H1 (cell line): ENCODE measurements around the gene NSD2. TPM values are rescaled to one million over a fixed set of nuclear protein-coding genes. Genes with fewer than 3 reads are reported as not detected.

Source experiments
- CTCF ChIA-PET: fragments of 300-600 bp; sonication (Branson Sonifier 250); formaldehyde crosslinking; loops from one replicate; lab custom pipeline; 2021; ENCODE audit not compliant: partially characterized antibody; lab: Charles Lee
- POLR2A ChIA-PET: fragments of 300-600 bp; sonication (Branson Sonifier 250); formaldehyde crosslinking; loops from one replicate; lab custom pipeline; 2021; ENCODE audit warnings: inconsistent platforms; ENCODE audit not compliant: partially characterized antibody; lab: Charles Lee
- DNase-seq, 2 experiments: peaks; one replicate each; pipeline versions ENCODE4 v3.0.0 to v3.0.0-alpha.2; 2010 to 2022; ENCODE audit warnings: low spot score in 2 of 2, low read depth in 1 of 2, mixed read lengths in 1 of 2
- FAIRE-seq: peaks from 2 replicates; lab custom pipeline; 2011; peaks lifted over from hg19 to GRCh38; lab: Jason Lieb, UNC
- H2AFZ ChIP-seq: 2 replicates; pipeline ENCODE4 v1.8.1; 2012; ENCODE audit warnings: low read length, inconsistent platforms
- H2AK5ac ChIP-seq: 2 replicates; pipeline ENCODE4 v1.6.1; 2013; ENCODE audit warnings: low read depth, low read length
- H2BK120ac ChIP-seq: replicated peaks from 2 replicates; pipeline ENCODE3; 2013; ENCODE audit warnings: low read depth, low read length, inconsistent platforms
- H2BK12ac ChIP-seq: 2 replicates; pipeline ENCODE4 v1.6.1; 2013; ENCODE audit warnings: low read depth, low read length
- H2BK15ac ChIP-seq: 2 replicates; pipeline ENCODE4 v1.6.1; 2013; ENCODE audit warnings: low read length
- H2BK20ac ChIP-seq: 2 replicates; pipeline ENCODE4 v1.6.1; 2013; ENCODE audit warnings: low read length
- H2BK5ac ChIP-seq: 2 replicates; pipeline ENCODE4 v1.6.1; 2013; ENCODE audit warnings: low read depth, low read length
- H3K14ac ChIP-seq: 2 replicates; pipeline ENCODE4 v1.6.1; 2013; ENCODE audit warnings: inconsistent platforms; ENCODE audit not compliant: insufficient read length
- H3K18ac ChIP-seq: 2 replicates; pipeline ENCODE4 v1.6.1; 2013; ENCODE audit warnings: low read length; ENCODE audit errors: extremely low read depth
- H3K23ac ChIP-seq: 2 replicates; pipeline ENCODE4 v1.6.1; 2013; ENCODE audit warnings: inconsistent platforms; ENCODE audit not compliant: insufficient read length
- H3K23me2 ChIP-seq: 2 replicates; pipeline ENCODE4 v1.6.1; 2013; ENCODE audit warnings: low read depth, low read length
- H3K27ac ChIP-seq: 2 replicates; pipeline ENCODE4 v1.6.1; 2011; ENCODE audit warnings: low read depth, low read length, inconsistent platforms
- H3K27me3 ChIP-seq, 4 experiments: replicated peaks in 1 of 4; 1 replicate in 1 of 4; 2 replicates in 3 of 4; pipeline versions ENCODE4 v1.6.1 to v1.8.1; 2011 to 2013; ENCODE audit warnings: low read length in 3 of 4, mild to moderate bottlenecking in 3 of 4, inconsistent platforms in 2 of 4, mixed read lengths in 2 of 4, moderate library complexity in 1 of 4; ENCODE audit not compliant: control insufficient read depth in 3 of 4, insufficient read depth in 3 of 4; ENCODE audit errors: extremely low read depth in 1 of 4
- H3K36me3 ChIP-seq, 4 experiments: 2 replicates each; pipeline versions ENCODE4 v1.6.1 to v1.8.1; 2011 to 2013; ENCODE audit warnings: mild to moderate bottlenecking in 4 of 4, low read length in 3 of 4, moderate library complexity in 2 of 4, control low read depth in 1 of 4, inconsistent platforms in 1 of 4; ENCODE audit not compliant: insufficient read depth in 4 of 4, control insufficient read depth in 2 of 4
- H3K4ac ChIP-seq: replicated peaks from 2 replicates; pipeline ENCODE3; 2013; ENCODE audit warnings: low read length, low read depth, mixed read lengths, inconsistent platforms; ENCODE audit not compliant: insufficient read length
- H3K4me1 ChIP-seq, 4 experiments: replicated peaks in 1 of 4; 1 replicate in 1 of 4; 2 replicates in 3 of 4; pipeline versions ENCODE4 v1.6.1 to v1.8.1; 2011 to 2013; ENCODE audit warnings: low read length in 3 of 4, inconsistent platforms in 2 of 4, mixed read lengths in 1 of 4; ENCODE audit not compliant: insufficient read depth in 4 of 4, control insufficient read depth in 3 of 4
- H3K4me2 ChIP-seq, 2 experiments: 2 replicates each; pipeline versions ENCODE4 v1.6.1 to v1.8.1; 2011 to 2013; ENCODE audit warnings: low read depth in 2 of 2, low read length in 2 of 2, control low read depth in 1 of 2, inconsistent platforms in 1 of 2, mild to moderate bottlenecking in 1 of 2; ENCODE audit not compliant: insufficient read depth in 1 of 2
- H3K4me3 ChIP-seq, 4 experiments: fragments of 200-600, 300-600 bp in 1 of 4; sonication (generic), shearing (Covaris generic), sonication (Bioruptor Twin) in 1 of 4; 2 replicates each; pipeline versions ENCODE4 v1.5.1 to v1.8.1; 2011 to 2016; ENCODE audit warnings: low read length in 4 of 4, low read depth in 3 of 4, control low read depth in 2 of 4, inconsistent platforms in 2 of 4, mild to moderate bottlenecking in 2 of 4, mixed read lengths in 1 of 4, moderate library complexity in 1 of 4; ENCODE audit not compliant: insufficient read depth in 2 of 4; ENCODE audit errors: extremely low read depth in 1 of 4
- H3K56ac ChIP-seq: replicated peaks from 2 replicates; pipeline ENCODE3; 2013; ENCODE audit warnings: low read depth, mild to moderate bottlenecking, mixed read lengths, low read length, inconsistent platforms; ENCODE audit not compliant: insufficient read length
- H3K79me1 ChIP-seq: 2 replicates; pipeline ENCODE4 v1.6.1; 2013; ENCODE audit warnings: low read depth, low read length, control low read depth
- H3K79me2 ChIP-seq, 2 experiments: 2 replicates each; pipeline versions ENCODE4 v1.6.1 to v1.8.1; 2012 to 2013; ENCODE audit warnings: low read length in 2 of 2, mild to moderate bottlenecking in 2 of 2, inconsistent platforms in 1 of 2; ENCODE audit not compliant: insufficient read depth in 2 of 2, control insufficient read depth in 1 of 2
- H3K9ac ChIP-seq, 4 experiments: replicated peaks in 1 of 4; 1 replicate in 1 of 4; 2 replicates in 3 of 4; pipeline versions ENCODE4 v1.6.1 to v1.8.1; 2011 to 2013; ENCODE audit warnings: low read depth in 3 of 4, low read length in 3 of 4, control low read depth in 2 of 4, mild to moderate bottlenecking in 2 of 4, moderate library complexity in 2 of 4, inconsistent platforms in 1 of 4; ENCODE audit errors: extremely low read depth in 1 of 4
- H3K9me3 ChIP-seq, 2 experiments: 2 replicates each; pipeline versions ENCODE4 v1.6.1 to v1.8.1; 2012 to 2013; ENCODE audit warnings: mild to moderate bottlenecking in 2 of 2, moderate library complexity in 2 of 2, control low read depth in 1 of 2, inconsistent platforms in 1 of 2, low read depth in 1 of 2, low read length in 1 of 2, mixed read lengths in 1 of 2; ENCODE audit not compliant: insufficient read depth in 2 of 2
- H4K20me1 ChIP-seq, 2 experiments: replicated peaks in 1 of 2; 2 replicates each; pipeline versions ENCODE3 to v1.8.1; 2011 to 2013; ENCODE audit warnings: inconsistent platforms in 2 of 2, low read length in 2 of 2, mild to moderate bottlenecking in 1 of 2; ENCODE audit not compliant: insufficient read depth in 2 of 2, control insufficient read depth in 1 of 2
- H4K5ac ChIP-seq: 2 replicates; pipeline ENCODE4 v1.6.1; 2013; ENCODE audit warnings: low read length, low read depth, mixed read lengths, inconsistent platforms; ENCODE audit not compliant: insufficient read length
- H4K8ac ChIP-seq: 2 replicates; pipeline ENCODE4 v1.8.0; 2013; ENCODE audit warnings: mild to moderate bottlenecking, moderate library complexity, low read length, inconsistent platforms; ENCODE audit not compliant: insufficient read depth; ENCODE audit errors: extremely low read depth
- H4K91ac ChIP-seq: replicated peaks from 2 replicates; pipeline ENCODE3; 2013; ENCODE audit warnings: low read length, mixed read lengths, inconsistent platforms; ENCODE audit not compliant: insufficient read length
- CTBP2 ChIP-seq: IDR thresholded peaks from 2 replicates; pipeline ENCODE4 v1.7.0; 2011; ENCODE audit warnings: borderline replicate concordance, mild to moderate bottlenecking, moderate library complexity, mixed read lengths, low read length; ENCODE audit not compliant: insufficient read depth, insufficient read length
- EGR1 ChIP-seq: IDR thresholded peaks from 2 replicates; pipeline ENCODE4 v1.6.1; 2011; ENCODE audit warnings: low read depth, low read length, borderline replicate concordance
- HDAC2 ChIP-seq, 2 experiments: fragments of 300-600 bp in 1 of 2; sonication (generic) in 1 of 2; IDR thresholded peaks; 2 replicates each; pipeline ENCODE4 v1.6.1; 2011 to 2012; ENCODE audit warnings: low read depth in 2 of 2, low read length in 2 of 2, mild to moderate bottlenecking in 2 of 2, moderate library complexity in 2 of 2, borderline replicate concordance in 1 of 2, inconsistent platforms in 1 of 2
- JUND ChIP-seq: IDR thresholded peaks from 2 replicates; pipeline ENCODE4 v1.6.1; 2011; ENCODE audit warnings: mild to moderate bottlenecking, improper control_type of control experiment, low read length
- KDM1A ChIP-seq: fragments of 200-600, 300-600 bp; sonication (generic); IDR thresholded peaks from 2 replicates; pipeline ENCODE4 v1.7.1; 2016; ENCODE audit warnings: mild to moderate bottlenecking, low read length, borderline replicate concordance
- NANOG ChIP-seq: IDR thresholded peaks from 2 replicates; pipeline ENCODE4 v1.6.1; 2011; ENCODE audit warnings: low read length, low read depth, mild to moderate bottlenecking, inconsistent platforms; ENCODE audit not compliant: insufficient read depth, poor library complexity, severe bottlenecking
- NRF1 ChIP-seq: IDR thresholded peaks from 2 replicates; pipeline ENCODE4 v1.6.1; 2011; ENCODE audit warnings: mild to moderate bottlenecking, low read depth, low read length, improper control_type of control experiment
- TBP ChIP-seq: IDR thresholded peaks from 2 replicates; pipeline ENCODE4 v1.6.1; 2011; ENCODE audit warnings: low read depth, low read length, improper control_type of control experiment
- TEAD4 ChIP-seq: IDR thresholded peaks from 2 replicates; pipeline ENCODE4 v1.6.1; 2012; ENCODE audit warnings: low read depth, low read length, inconsistent platforms, mixed read lengths
- WGBS, 2 experiments: shearing (Covaris generic) in 1 of 2; methylation state at CpG; one replicate each; pipeline versions ENCODE4 v1.1.6 to v1.1.7; 2013 to 2015; ENCODE audit warnings: low lambda C conversion rate in 2 of 2, mixed read lengths in 2 of 2, inconsistent platforms in 1 of 2, low coverage in 1 of 2, missing lambda C conversion rate in 1 of 2; ENCODE audit not compliant: insufficient replicate concordance in 2 of 2, insufficient coverage in 1 of 2, insufficient read length in 1 of 2; ENCODE audit errors: extremely low coverage in 1 of 2, missing lambda C conversion rate in 1 of 2; 5-methylcytosine and 5-hydroxymethylcytosine counted together
- polyA plus RNA-seq, 7 experiments: library from polyadenylated mRNA; depleted of rRNA in 3 of 7; stranded (reverse) in 5 of 7; unstranded in 2 of 7; fragments of >200 nt in 5 of 7; fragments of 200-250 nt in 2 of 7; gene quantifications; 1 replicate in 5 of 7; 2 replicates in 1 of 7; 4 replicates in 1 of 7; pipeline versions ENCODE4 v1.2.1 to v1.2.3, GENCODE V29; 2011 to 2013; ENCODE audit warnings: missing spikeins in 2 of 7, mixed read lengths in 2 of 7
- total RNA-seq: library from RNA; stranded (reverse); fragmentation: NEBNext Ultra II Directional; extraction: Animal tissue kit (Norgen Biotek cat#: 25700); gene quantifications from 2 replicates; pipeline ENCODE4 v1.2.1, GENCODE V29; 2021

The NSD2 gene
- total and polyA plus RNA-seq, 2 of the 8 experiments (the other 6 are each of a cell fraction or from before 2014, with no cell fraction given), result 26.7 to 129 TPM

- no peak overlapping the region for H3K18ac ChIP-seq
- H3K4me3 ChIP-seq, result no peak overlapping the region
- no peak overlapping the region for H2BK5ac ChIP-seq
- no peaks in the 10 kb centered on the region for H3K4me1 ChIP-seq
- no peak overlapping the region for H4K8ac ChIP-seq
- H3K79me2 ChIP-seq, result peaks cover 3 to 56% of the 10 kb centered on the region in 2 experiments; a peak in 2 of 4 replicates
- no peak overlapping the region for H3K4ac ChIP-seq
- H2BK15ac ChIP-seq, result no peak overlapping the region
- H3K56ac ChIP-seq, result no peak overlapping the region
- H3K23me2 ChIP-seq, result no peaks in the 10 kb centered on the region; the same call in 1 of the 2 replicates
- peaks cover 32 to 33% of the 10 kb centered on the region in 2 experiments for H4K20me1 ChIP-seq
- H3K79me1 ChIP-seq, result peaks cover 17% of the 10 kb centered on the region
- H4K91ac ChIP-seq, result no peak overlapping the region
- peak; percentile 53 to 82 for DNase-seq
- no peak overlapping the region for H2BK120ac ChIP-seq
- FAIRE-seq, result peak; percentile 80
- H3K27ac ChIP-seq, result no peak overlapping the region
- H3K14ac ChIP-seq, result no peak overlapping the region
- peaks cover 16 to 29% (median 22%) of the 10 kb centered on the region in 4 experiments; a peak in 7 of 8 replicates for H3K36me3 ChIP-seq
- POLR2A ChIA-PET, result interaction anchor here (0.8 kb wide), 1 partner anchor 13 kb away, joined by 3 read pairs; no protein-coding TSS in a partner anchor
- H2AFZ ChIP-seq, result no peak overlapping the region
- CTCF ChIA-PET, result interaction anchor here (0.6 to 6.0 kb wide), 58 partner anchors 10 to 1260 kb away, joined by 3 to 69 read pairs (median 5); partner anchors contain the start of gene LETM1
- H2BK12ac ChIP-seq, result no peak overlapping the region
- no peak overlapping the region for H3K23ac ChIP-seq
- H2AK5ac ChIP-seq, result no peak overlapping the region
- H4K5ac ChIP-seq, result no peak overlapping the region
- H2BK20ac ChIP-seq, result no peak overlapping the region
- WGBS, 2 experiments, result 39% methylated on average over 15 of the region's 15 CpGs; no CpG with 5 or more reads in 1 of the 2 experiments
- no peak overlapping the region for H3K4me2 ChIP-seq
- H3K27me3 ChIP-seq, result no peaks in the 10 kb centered on the region
- no peaks in the 10 kb centered on the region for H3K9me3 ChIP-seq
- no peak overlapping the region for H3K9ac ChIP-seq
- TF ChIP-seq TBP (no peak), EGR1 (no peak), JUND (peak; percentile 24; the same call in 1 of the 2 replicates), KDM1A (no peak), NRF1 (0 out of 2 replicates have a peak, but pooled peaks have one; percentile 6), HDAC2 (IDR thresholded peaks at IDR 0.05; ENCODE audit: borderline replicate concordance in 1 of 2, low read depth in 2 of 2, low read length in 2 of 2) (0 out of 4 replicates have a peak, but pooled peaks of 1 of the 2 experiments have one; percentile 42), TEAD4 (peak; percentile 54; the same call in 1 of the 2 replicates), NANOG (no peak), CTBP2 (no peak)
Measured at GRCh38 chr4:1899149-1900086, 28.2 kb downstream of the NSD2 start.
